PFSK-1 (cell line): ENCODE results near the gene FOXJ2.

Experiments
- FOXP2 ChIP-seq: optimal IDR thresholded peaks from 2 replicates; pipeline ENCODE3; 2011; ENCODE audit warnings: borderline replicate concordance, control low read depth, inconsistent platforms; ENCODE audit not compliant: insufficient read depth; ENCODE audit errors: extremely low read length, extremely low read depth
- POLR2AphosphoS5 ChIP-seq: IDR thresholded peaks from 2 replicates; pipeline ENCODE4 v1.6.1; 2012; ENCODE audit warnings: low read depth, mild to moderate bottlenecking, control low read depth, low read length, moderate library complexity
- SIN3A ChIP-seq: IDR thresholded peaks from 2 replicates; pipeline ENCODE4 v1.6.1; 2012; ENCODE audit warnings: mild to moderate bottlenecking, low read length, moderate library complexity, borderline replicate concordance; ENCODE audit not compliant: insufficient read depth
- TAF1 ChIP-seq: IDR thresholded peaks from 2 replicates; pipeline ENCODE4 v1.6.1; 2012; ENCODE audit warnings: low read length, control low read depth, borderline replicate concordance; ENCODE audit not compliant: insufficient read depth
- TF ChIP-seq, protein P1 (sequence below), 2 experiments: IDR thresholded peaks; 2 replicates each; pipeline versions ENCODE4 v1.6.1 to v1.8.0; 2011 to 2012; ENCODE audit warnings: low read depth in 2 of 2, low read length in 2 of 2, control low read depth in 1 of 2, inconsistent platforms in 1 of 2, mild to moderate bottlenecking in 1 of 2, moderate library complexity in 1 of 2; ENCODE audit not compliant: insufficient read depth in 1 of 2

FOXJ2 gene

DNA sequence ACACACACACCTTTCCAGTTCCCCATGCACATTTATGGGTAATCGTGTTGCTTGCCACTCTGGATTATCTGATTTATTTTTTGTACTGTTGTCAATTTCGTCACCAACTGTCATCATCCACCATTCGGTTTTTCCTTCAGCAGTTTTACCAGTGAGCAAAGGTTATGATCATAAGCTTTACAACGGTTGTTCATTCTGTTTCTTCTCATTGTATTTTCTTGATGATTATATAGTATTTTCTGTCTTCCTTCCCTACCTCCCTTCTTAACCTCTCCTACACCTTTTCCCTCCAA lies 50.2 kb downstream of the FOXJ2 start:
- TF ChIP-seq SIN3A (no peak), TAF1 (no peak), POLR2AphosphoS5 (no peak), FOXP2 (no peak)
- TF ChIP-seq, protein P1, sequence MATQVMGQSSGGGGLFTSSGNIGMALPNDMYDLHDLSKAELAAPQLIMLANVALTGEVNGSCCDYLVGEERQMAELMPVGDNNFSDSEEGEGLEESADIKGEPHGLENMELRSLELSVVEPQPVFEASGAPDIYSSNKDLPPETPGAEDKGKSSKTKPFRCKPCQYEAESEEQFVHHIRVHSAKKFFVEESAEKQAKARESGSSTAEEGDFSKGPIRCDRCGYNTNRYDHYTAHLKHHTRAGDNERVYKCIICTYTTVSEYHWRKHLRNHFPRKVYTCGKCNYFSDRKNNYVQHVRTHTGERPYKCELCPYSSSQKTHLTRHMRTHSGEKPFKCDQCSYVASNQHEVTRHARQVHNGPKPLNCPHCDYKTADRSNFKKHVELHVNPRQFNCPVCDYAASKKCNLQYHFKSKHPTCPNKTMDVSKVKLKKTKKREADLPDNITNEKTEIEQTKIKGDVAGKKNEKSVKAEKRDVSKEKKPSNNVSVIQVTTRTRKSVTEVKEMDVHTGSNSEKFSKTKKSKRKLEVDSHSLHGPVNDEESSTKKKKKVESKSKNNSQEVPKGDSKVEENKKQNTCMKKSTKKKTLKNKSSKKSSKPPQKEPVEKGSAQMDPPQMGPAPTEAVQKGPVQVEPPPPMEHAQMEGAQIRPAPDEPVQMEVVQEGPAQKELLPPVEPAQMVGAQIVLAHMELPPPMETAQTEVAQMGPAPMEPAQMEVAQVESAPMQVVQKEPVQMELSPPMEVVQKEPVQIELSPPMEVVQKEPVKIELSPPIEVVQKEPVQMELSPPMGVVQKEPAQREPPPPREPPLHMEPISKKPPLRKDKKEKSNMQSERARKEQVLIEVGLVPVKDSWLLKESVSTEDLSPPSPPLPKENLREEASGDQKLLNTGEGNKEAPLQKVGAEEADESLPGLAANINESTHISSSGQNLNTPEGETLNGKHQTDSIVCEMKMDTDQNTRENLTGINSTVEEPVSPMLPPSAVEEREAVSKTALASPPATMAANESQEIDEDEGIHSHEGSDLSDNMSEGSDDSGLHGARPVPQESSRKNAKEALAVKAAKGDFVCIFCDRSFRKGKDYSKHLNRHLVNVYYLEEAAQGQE (IDR thresholded peaks at IDR 0.05; ENCODE audit: insufficient read depth in 1 of 2, low read depth in 2 of 2, low read length in 2 of 2): no peak

DNA sequence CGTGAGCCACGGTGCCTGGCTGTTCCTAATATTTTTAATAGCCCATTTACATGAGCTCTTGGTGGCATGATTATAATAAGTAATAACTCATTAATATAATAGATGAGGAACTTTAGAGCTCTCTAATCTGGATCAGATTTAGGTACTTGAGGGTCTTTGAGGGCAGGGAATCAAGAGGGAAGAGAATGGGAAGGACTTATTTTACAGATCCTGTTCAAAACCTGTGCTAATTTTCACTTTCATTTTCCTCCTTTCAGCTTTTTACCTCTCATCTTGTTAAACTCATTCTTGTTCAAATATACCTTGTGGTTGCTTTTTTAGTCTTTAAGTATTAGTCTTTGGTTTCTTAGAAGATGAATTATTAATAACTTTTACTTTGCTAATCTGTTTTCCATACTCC lies 55.1 kb downstream of the FOXJ2 start:
- no peak for TF ChIP-seq SIN3A
- no peak for TF ChIP-seq POLR2AphosphoS5
- TF ChIP-seq, protein P1 (IDR thresholded peaks at IDR 0.05; ENCODE audit: insufficient read depth in 1 of 2, low read depth in 2 of 2, low read length in 2 of 2): no peak
- no peak for TF ChIP-seq TAF1
- no peak for TF ChIP-seq FOXP2

DNA sequence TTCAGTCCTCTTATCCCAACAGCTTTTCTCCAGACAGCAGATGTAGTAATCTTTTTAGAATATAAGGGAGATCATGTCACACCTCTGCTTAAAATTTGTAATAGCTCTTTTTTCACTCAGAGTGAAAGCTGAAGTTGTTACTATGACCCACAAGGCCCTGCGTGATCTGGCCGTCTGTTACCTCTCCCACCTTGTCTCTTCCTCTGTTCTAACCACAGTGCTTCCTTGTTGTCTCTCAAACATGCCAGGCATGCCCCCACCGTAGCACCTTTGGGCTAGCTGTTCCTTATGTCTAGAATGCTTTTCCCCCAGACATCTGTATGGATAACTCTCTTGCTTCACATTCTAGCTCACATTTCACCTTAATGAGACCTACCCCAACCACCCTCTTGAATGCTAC lies 56.1 kb downstream of the FOXJ2 start:
- no peak for TF ChIP-seq TAF1
- no peak for TF ChIP-seq FOXP2
- no peak for TF ChIP-seq SIN3A
- TF ChIP-seq, protein P1 (IDR thresholded peaks at IDR 0.05; ENCODE audit: insufficient read depth in 1 of 2, low read depth in 2 of 2, low read length in 2 of 2): no peak
- TF ChIP-seq POLR2AphosphoS5: no peak

DNA sequence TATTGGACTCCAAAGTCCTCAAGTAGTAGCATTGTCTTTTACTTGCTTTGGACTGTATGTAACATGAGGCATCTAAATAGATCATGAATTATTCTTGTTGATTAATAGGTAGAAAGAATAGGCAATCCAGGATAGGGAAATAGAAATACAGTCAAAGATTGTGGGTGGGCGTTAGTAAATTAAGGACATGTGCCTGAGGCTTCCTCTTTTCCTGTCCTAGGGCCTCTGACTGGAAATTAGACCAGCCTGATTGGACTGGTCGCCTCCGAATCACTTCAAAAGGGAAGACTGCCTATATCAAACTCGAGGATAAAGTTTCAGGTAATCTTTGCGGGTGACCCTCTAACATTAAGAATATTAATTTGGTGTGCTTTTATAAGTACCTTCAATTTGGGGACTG lies 57.2 kb downstream of the FOXJ2 start:
- TF ChIP-seq TAF1 (no peak), POLR2AphosphoS5 (no peak), SIN3A (no peak), FOXP2 (no peak)
- TF ChIP-seq, protein P1 (IDR thresholded peaks at IDR 0.05; ENCODE audit: insufficient read depth in 1 of 2, low read depth in 2 of 2, low read length in 2 of 2): no peak

DNA sequence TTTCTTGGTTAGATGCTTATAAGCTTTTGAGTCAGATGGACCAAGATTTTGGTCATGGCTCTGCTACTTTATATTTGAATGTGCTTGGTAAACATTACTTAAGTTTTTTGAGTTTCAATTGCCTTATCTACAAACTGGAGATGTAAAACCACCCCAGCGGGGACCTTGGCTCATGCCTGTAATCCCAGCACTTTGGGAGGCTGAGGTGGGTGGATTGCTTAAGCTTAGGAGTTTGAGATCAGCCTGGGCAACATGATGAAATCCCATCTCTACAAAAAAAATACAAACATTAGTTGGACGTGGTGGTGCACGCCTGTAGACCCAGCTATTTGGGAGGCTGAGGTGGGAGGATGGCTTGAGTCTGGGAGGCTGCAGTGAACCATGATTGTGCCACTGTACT lies 60.8 kb downstream of the FOXJ2 start:
- TF ChIP-seq POLR2AphosphoS5: no peak
- TF ChIP-seq, protein P1 (IDR thresholded peaks at IDR 0.05; ENCODE audit: insufficient read depth in 1 of 2, low read depth in 2 of 2, low read length in 2 of 2): no peak
- TF ChIP-seq SIN3A: no peak
- no peak for TF ChIP-seq TAF1
- no peak for TF ChIP-seq FOXP2
